OCI-LY1 (cell line): Measurements from ENCODE around the gene MACROD1.

Source experiments
- H2AFZ ChIP-seq: fragments of 200-600 bp; sonication (generic), shearing (Covaris generic); 2 replicates; pipeline ENCODE4 v1.6.0; 2014; ENCODE audit warnings: antibody characterized with exemption, mild to moderate bottlenecking, low read length
- H3F3A ChIP-seq: fragments of 200-600 bp; sonication (generic), shearing (Covaris generic); 2 replicates; pipeline ENCODE4 v1.6.0; 2014; ENCODE audit warnings: mild to moderate bottlenecking, antibody characterized with exemption, low read length, moderate library complexity; ENCODE audit not compliant: insufficient read depth
- H3K27ac ChIP-seq: fragments of 200-600 bp; sonication (generic); 2 replicates; pipeline ENCODE4 v1.5.1; 2014; ENCODE audit warnings: low read length, mixed run types, mild to moderate bottlenecking, low read depth; ENCODE audit not compliant: poor library complexity, severe bottlenecking
- H3K27me3 ChIP-seq: fragments of 200-600 bp; sonication (generic); 2 replicates; pipeline ENCODE4 v1.6.0; 2014; ENCODE audit warnings: antibody characterized with exemption, mild to moderate bottlenecking, low read length, moderate library complexity; ENCODE audit not compliant: insufficient read depth
- H3K36me3 ChIP-seq: fragments of 200-600 bp; sonication (generic); 2 replicates; pipeline ENCODE4 v1.6.1; 2014; ENCODE audit warnings: mild to moderate bottlenecking, antibody characterized with exemption, low read length, moderate library complexity, mixed read lengths; ENCODE audit not compliant: insufficient read depth
- H3K4me1 ChIP-seq: fragments of 200-600 bp; sonication (generic); 2 replicates; pipeline ENCODE4 v1.5.1; 2014; ENCODE audit warnings: mild to moderate bottlenecking, low read length, moderate library complexity; ENCODE audit not compliant: insufficient read depth, severe bottlenecking
- H3K4me2 ChIP-seq: fragments of 200-600 bp; sonication (generic), shearing (Covaris generic); 2 replicates; pipeline ENCODE4 v1.6.1; 2014; ENCODE audit warnings: low read length
- H3K4me3 ChIP-seq: fragments of 200-600 bp; sonication (generic); 2 replicates; pipeline ENCODE4 v1.5.1; 2014; ENCODE audit warnings: low read length, low read depth, mild to moderate bottlenecking, mixed read lengths; ENCODE audit not compliant: poor library complexity, severe bottlenecking
- H3K79me2 ChIP-seq: fragments of 200-600 bp; shearing (Covaris generic); 2 replicates; pipeline ENCODE4 v1.6.1; 2016; ENCODE audit warnings: mixed run types, low read length, mixed read lengths; ENCODE audit not compliant: insufficient read depth
- H3K9ac ChIP-seq: fragments of 200-600 bp; sonication (generic), shearing (Covaris generic); 2 replicates; pipeline ENCODE4 v1.6.1; 2014; ENCODE audit warnings: mild to moderate bottlenecking, low read length, mixed read lengths
- H3K9me2 ChIP-seq: fragments of 200-600 bp; sonication (generic), shearing (Covaris generic); 2 replicates; pipeline ENCODE4 v1.6.1; 2014; ENCODE audit warnings: low read depth, mild to moderate bottlenecking, low read length, mixed read lengths
- H3K9me3 ChIP-seq: fragments of 200-600 bp; shearing (Covaris generic); 2 replicates; pipeline ENCODE4 v1.6.1; 2014; ENCODE audit warnings: low read length, mixed read lengths
- H4K20me1 ChIP-seq: fragments of 200-600 bp; sonication (generic), shearing (Covaris generic); 2 replicates; pipeline ENCODE4 v1.6.0; 2016; ENCODE audit warnings: mild to moderate bottlenecking, low read length; ENCODE audit not compliant: insufficient read depth
- EZH2 ChIP-seq: fragments of 200-600 bp; sonication (generic), shearing (Covaris generic); IDR thresholded peaks from 2 replicates; pipeline ENCODE4 v1.8.0; 2017; ENCODE audit warnings: borderline replicate concordance, mixed run types, mild to moderate bottlenecking, antibody characterized with exemption, low read length, moderate library complexity, mixed read lengths
- TF ChIP-seq, protein P1 (sequence below): fragments of 200-600 bp; sonication (generic), shearing (Covaris generic); IDR thresholded peaks from 2 replicates; pipeline ENCODE4 v1.5.1; 2017; ENCODE audit warnings: mild to moderate bottlenecking, antibody characterized with exemption, low read length, moderate library complexity, mixed read lengths

MACROD1 gene

GRCh38 chr11:64089915-64090805 lies 75.8 kb downstream of the MACROD1 start:
- Histone ChIP-seq H3K4me3 (no peak overlapping the region), H3K9me3 (no peaks in the 10 kb centered on the region), H3K4me2 (no peak overlapping the region), H3K27ac (no peak overlapping the region), H4K20me1 (no peaks in the 10 kb centered on the region), H3K36me3 (no peaks in the 10 kb centered on the region), H2AFZ (no peak overlapping the region), H3K27me3 (peaks cover 6% of the 10 kb centered on the region), H3K4me1 (no peaks in the 10 kb centered on the region), H3K79me2 (no peaks in the 10 kb centered on the region), H3K9ac (no peak overlapping the region), H3F3A (no peaks in the 10 kb centered on the region), H3K9me2 (no peaks in the 10 kb centered on the region)
- TF ChIP-seq, protein P1, sequence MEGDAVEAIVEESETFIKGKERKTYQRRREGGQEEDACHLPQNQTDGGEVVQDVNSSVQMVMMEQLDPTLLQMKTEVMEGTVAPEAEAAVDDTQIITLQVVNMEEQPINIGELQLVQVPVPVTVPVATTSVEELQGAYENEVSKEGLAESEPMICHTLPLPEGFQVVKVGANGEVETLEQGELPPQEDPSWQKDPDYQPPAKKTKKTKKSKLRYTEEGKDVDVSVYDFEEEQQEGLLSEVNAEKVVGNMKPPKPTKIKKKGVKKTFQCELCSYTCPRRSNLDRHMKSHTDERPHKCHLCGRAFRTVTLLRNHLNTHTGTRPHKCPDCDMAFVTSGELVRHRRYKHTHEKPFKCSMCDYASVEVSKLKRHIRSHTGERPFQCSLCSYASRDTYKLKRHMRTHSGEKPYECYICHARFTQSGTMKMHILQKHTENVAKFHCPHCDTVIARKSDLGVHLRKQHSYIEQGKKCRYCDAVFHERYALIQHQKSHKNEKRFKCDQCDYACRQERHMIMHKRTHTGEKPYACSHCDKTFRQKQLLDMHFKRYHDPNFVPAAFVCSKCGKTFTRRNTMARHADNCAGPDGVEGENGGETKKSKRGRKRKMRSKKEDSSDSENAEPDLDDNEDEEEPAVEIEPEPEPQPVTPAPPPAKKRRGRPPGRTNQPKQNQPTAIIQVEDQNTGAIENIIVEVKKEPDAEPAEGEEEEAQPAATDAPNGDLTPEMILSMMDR: no peak
- no peak for TF ChIP-seq EZH2

GRCh38 chr11:64089493-64089892 lies 76.4 kb downstream of the MACROD1 start:
- Histone ChIP-seq H4K20me1 (no peaks in the 10 kb centered on the region), H3K79me2 (no peaks in the 10 kb centered on the region), H3K4me2 (no peak overlapping the region), H3F3A (no peaks in the 10 kb centered on the region), H3K36me3 (no peaks in the 10 kb centered on the region), H3K4me3 (no peak overlapping the region), H3K9me2 (no peaks in the 10 kb centered on the region), H3K9me3 (no peaks in the 10 kb centered on the region), H2AFZ (no peak overlapping the region), H3K27ac (no peak overlapping the region), H3K4me1 (no peaks in the 10 kb centered on the region), H3K27me3 (peaks cover 6% of the 10 kb centered on the region), H3K9ac (no peak overlapping the region)
- no peak for TF ChIP-seq EZH2
- TF ChIP-seq, protein P1: no peak

DNA sequence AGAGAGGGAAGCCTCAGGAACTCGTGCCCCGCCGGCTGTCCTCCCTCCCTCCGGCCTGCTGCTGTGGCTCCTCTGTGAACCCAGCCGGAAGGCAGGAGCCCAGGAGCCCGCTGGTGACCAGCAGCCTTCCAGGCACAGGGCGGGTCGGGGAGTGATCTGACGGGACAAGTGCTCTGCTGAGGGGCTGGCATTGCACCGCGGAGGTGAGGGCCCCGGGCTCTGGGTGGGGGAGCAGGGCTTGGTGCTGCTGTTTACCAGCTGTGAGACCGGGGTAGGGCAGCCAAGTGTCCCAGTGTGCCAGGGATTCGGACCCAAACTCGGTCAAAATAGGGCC lies 76.9 kb downstream of the MACROD1 start:
- Histone ChIP-seq H4K20me1 (no peaks in the 10 kb centered on the region), H3K79me2 (no peaks in the 10 kb centered on the region), H3K9me2 (no peaks in the 10 kb centered on the region), H2AFZ (no peak overlapping the region), H3K27me3 (peaks cover 6% of the 10 kb centered on the region), H3K4me1 (no peaks in the 10 kb centered on the region), H3K9me3 (no peaks in the 10 kb centered on the region), H3K27ac (no peak overlapping the region), H3K9ac (no peak overlapping the region), H3K4me3 (no peak overlapping the region), H3K4me2 (no peak overlapping the region), H3F3A (no peaks in the 10 kb centered on the region), H3K36me3 (no peaks in the 10 kb centered on the region)
- no peak for TF ChIP-seq EZH2
- TF ChIP-seq, protein P1: no peak
